ENCODE data around the gene DYNC1I1.

The DYNC1I1 gene

DNA sequence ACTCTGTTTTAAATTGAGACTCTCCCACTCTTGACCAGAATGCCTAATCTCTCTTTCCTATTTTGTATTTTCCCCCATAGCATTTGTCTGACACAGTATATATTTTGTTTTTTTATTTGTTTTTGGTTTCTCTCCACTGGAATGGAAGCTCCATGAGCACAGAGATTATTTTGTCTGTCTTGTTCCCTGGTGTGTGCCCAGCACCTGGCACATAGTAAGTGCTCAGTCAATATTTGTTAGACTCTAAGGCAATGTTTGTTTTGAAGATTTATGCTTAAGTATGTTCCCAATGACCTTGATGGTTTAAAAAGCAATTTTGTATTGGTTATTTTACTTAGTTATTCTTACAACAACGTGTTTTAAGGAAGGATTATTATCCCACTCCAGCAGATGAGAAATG, 201.8 kb downstream of the DYNC1I1 start:
- no peak for DNase-seq

DNA sequence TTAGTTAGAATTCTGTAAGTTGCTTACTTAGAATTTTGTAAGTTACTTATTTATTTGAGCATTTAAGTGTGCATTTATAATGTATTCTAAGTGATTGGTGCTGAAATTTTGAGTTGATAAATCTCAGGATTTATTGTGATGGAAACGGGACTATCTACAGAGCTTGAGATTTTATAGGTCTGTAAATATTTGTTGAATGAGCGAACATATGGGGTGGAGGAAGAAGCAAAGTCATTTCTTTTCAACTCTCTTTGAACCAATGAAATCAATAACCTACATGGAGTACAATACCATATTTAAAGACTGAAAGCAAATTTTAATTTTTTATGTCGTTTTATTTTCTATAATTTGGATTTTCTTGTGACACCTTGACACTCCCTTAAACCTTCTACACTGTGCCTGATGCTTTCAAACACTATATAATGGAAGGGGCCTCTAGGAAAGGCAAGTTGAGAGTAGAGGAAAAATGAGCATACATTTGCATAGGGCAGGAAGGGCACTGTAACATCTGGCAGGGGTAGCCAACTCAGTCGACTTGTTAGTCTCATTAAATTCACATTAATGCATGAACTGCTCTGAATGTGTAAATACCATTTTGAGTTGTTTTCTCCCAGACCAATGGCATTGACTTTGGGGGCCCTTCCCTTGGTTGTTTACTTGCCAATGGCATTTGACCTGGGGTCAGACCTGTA, 204.2 kb downstream of the DYNC1I1 start:
- DNase-seq: no peak

DNA sequence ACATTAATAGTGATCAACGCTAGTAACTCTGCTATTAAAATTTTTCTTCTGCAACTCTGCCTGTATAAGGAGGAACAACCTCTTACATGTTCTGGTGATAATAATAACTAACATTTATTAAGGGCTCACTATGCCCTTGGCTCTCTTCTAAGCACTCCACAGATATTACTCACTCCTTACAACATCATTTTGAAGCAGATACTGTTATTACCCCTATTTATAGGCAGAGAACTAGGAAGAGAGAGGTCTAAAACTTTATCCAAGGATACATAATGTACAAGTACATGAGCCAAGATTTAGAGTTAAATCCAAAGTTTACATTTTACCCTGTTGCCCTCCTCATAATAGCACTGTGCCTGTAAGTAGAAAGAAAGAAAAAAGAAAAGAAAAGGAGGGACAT, 205.6 kb downstream of the DYNC1I1 start:
- no peak for DNase-seq

DNA sequence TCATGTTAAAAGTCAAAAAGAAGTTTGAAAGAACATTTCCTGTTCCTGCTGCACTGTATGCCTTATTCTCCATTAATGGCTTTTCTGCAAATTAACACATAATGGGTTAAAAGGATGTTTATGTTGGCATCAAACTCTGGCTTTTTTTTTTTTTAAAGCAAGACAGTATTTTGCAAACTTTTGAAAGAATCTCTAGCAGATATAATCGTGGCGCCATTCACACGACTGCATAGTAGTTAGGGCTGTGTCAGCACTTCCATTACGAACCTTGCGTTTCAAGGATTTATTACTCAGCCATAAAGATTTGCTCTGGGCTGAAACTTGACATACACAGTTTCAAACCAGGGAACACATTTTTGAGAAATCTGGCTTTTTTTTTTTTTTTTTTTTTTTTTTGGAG, 207.8 kb downstream of the DYNC1I1 start:
- DNase-seq: no peak

DNA sequence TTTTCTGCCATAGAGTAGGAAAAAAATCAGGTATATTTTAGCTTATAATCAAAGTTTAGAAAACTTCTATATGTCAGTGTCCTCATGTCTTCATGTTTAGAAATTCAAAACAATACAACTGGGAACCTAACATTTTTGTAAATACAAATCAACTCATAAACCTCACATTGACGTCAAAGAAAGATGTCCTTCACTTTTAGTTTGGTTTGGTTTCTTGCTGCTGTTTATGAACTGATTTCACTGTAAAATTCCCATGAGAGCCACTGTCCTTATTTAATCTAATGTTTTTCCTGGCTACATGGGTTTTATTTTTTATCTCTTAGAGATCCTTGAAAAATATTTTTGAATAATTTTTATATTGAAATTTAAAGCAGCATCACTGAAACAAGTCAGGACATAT, 208.4 kb downstream of the DYNC1I1 start:
- no peak for DNase-seq

DNA sequence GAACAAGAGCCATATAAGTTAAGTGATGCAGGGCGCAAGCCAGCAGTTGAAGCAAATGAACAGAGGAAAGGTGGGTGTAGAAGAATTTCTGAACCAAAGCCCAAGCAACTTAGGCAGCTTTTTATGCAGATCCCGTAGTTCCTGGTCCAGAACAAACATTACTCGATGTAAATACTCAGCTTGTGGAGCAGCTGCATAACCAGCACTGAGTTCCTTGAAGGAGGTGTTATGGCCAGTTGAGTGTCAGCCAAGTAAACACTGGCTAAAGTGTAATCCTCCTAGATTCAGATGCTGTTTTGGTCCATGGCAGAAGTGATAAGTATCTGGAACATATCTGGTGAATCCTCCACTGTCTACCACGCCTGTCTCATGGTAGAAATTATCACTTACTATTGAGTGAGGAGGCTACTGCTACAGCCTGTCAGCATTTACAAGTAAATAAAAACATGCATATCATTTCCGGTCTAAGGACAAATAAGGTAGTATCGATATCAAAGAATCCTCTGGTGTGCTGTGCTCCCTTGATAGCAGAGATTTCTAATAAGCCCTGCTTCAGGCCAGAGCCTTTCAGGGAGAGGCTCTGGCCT, 213.9 kb downstream of the DYNC1I1 start:
- peak; percentile 43 for DNase-seq

DNA sequence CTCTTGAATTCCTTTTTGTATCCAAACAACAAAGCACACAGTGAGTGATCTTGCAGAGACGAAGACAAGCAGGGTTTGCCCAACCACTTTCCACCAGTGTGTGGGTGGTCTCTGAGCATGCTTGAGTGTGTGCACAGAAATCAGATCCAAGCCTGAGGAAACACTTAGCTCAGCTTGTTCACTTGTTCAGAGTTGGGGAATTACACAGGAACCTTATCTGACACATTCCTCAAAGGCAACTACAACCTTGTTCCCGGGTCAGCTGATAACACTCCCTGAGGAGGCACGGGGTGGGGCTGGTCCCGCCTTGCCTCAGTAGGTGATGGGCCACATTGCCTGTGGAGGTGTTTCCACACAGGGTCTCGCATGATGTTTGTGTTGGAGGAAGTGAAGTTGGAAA, 216.9 kb downstream of the DYNC1I1 start:
- no peak for DNase-seq

DNA sequence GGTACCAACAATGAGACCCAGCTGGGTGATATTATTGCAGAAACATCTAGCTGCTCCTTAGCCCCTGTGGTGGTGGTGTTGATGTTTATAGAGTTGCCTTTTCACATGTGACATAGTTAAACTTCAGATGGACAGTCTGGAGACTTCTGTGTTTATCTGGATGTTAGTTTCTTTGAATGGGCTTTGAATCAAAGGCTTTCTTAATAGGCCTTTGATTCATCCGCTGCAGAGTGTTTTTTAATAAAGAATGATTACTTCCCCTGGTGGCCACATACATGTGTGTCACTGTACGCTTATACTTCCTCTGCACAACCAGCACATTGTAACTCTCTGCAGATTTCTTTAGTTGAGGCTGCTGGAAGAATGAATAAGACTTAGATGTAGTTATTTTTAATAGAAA, 221.0 kb downstream of the DYNC1I1 start:
- DNase-seq: no peak

DNA sequence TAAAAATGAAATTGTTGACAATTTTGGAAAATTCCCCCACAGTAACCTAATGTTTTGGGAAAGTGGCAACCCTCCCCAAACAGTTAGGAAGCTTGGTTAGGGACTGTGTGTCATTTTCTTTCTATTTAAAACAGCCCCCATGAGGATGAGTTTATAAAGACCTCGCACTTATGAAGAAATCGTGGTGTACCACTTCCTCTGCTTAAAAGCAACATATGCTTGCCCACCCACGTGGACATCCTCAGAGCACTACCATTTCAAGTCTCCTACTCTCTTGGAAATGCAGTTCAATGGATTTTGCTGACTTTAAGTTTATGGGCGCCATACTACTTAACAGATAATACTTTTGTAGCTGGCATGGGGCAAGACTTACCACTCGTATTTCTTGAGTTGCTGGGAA, 223.8 kb downstream of the DYNC1I1 start:
- DNase-seq: no peak

DNA sequence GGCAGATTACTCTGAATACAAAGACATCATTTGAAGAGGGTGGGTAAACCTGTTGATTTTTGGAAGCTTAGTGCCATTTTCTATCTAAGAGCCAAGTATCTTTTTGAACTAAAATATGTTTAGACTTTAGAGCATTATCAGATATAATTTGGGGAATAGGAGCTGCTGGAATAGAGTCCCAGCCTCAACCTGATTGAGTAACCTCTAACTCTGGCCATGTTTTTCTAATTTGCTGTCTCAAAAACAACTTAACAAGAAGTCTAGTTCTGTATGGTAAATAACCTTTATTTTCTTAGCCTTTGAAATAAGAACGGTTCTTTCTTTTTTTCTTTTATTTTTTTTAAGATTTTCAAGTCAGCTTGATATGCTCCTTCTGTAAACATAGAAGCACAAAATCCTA, 224.5 kb downstream of the DYNC1I1 start:
- DNase-seq: no peak

DNA sequence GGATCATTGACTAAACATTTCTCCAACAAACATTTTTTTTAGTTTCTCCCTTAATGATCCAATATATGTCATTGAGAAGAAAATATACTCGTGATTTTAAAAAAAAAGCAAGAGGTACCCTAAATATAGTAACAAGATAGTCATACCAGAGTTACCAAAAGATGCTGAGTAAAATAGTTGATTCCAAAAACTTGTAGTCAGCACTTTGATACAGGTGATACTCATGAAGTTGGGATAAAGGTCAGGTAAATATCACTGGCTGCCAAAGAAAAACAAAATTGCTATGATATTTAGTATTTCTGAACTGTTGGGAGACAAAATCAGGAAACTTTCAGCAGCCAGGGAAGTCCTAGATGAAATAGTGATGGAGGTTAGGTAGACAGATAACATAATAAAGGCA, 225.3 kb downstream of the DYNC1I1 start:
- DNase-seq: no peak

DNA sequence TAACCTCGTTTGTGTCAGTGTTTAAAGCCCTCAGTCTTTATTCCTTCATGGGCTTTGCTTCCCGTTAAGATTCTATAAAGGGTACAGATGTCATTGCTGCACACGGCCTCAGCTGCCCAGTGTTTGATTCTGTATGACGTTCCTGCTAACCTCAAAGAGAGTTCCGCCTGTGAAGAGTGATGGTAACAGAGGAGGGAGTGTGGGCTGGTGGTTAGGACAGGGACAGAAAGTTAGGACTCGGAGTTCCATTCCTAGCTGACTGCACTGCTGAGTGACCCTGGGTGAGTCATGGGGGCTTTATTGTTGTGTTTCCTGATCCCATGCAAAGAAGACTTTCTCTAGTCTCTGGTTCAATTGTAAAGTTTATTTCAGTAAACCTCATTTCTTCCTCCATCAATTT, 227.1 kb downstream of the DYNC1I1 start:
- no peak for DNase-seq

DNA sequence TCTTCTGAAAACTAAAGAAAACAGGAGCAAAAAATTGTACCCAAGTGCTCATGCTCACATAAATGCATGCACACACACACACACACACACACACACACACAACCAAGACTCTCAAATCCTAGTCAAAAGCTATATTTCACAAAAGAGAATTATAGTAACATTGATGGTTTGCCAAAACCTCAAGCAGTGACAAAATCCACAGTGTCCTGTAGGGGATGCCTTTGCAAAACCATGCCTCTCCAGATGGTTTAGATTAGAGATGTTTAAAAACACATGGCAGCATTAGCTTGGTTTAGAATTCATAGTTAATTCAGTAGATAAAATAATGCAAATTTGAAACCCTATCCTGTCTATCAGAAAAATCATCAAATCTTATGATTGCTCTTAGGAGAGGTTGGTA, 232.2 kb downstream of the DYNC1I1 start:
- DNase-seq: no peak

DNA sequence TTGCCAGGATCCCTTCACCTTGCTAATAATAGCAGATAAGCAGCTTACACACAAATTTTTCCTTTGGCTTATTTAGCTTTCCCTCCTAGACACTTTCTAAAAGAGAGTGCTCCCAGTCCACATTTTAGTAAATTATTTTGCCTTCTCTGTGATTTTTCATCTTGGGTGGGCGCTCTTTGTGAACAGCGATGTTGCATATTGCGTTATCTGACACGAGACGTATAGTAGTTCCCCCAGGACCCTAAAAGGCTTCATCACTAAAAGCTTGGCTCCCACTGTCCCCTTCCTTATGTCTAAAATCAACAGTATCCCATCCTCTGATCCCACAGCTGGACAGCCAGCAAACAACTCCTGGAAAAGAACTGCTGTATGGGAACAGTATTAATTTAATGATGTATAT, 232.9 kb downstream of the DYNC1I1 start:
- no peak for DNase-seq

DNA sequence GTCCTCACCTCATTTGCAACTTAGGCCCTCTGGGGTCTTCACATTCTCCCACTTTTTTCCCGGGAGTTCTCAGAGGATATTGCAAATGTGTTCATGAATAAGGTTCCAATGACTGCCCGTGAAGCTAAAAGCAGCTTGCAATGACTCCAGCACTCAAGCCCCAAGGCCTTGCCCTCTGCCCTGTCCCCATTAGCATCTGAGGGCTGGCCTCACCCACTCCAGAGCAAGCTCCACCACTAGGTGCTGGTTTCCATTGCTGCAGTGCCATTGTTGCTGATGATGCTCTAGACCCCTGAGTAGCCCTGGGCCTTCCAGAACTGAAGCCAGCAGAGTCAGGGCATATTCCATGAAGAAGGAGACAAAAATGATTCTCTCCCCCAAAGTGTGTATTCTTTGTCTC, 236.8 kb downstream of the DYNC1I1 start:
- no peak for DNase-seq

DNA sequence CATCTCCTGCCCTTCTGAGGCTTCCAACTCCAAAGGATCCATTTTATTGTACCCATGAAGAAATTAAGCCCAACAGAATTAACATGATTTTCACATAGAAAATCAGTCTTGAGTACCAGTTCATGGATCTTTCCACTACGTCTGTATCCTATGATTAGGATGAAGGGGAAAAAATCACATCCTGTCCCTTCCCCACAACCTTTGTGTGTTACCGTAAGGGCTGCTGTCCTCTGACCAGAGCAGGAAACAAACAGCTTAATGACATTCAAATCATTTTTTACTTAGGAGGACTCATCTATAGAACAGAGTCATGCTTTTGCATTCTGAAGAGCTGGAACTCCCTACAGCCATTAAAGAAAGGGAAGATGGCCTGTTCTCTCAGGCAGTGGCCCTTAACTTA, 241.5 kb downstream of the DYNC1I1 start:
- no peak for DNase-seq

DNA sequence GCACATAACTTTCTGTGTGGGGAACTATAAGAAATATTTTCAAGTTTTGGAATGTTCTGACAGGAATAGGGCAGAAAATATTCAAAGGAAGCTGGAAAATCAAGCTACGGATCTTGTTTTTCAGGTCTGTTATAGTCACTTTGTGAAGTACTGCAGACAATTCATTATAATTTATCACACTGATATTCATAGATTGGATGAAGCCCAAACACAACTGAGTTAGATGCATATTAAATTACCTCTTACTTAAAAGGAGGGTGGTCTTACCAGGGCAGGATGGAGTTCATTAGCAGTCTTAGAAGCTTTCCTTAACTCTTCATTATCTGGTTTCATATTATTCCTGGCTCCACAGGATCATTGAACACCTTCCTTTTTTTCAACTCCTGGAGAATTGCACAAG, 242.3 kb downstream of the DYNC1I1 start:
- no peak for DNase-seq

DNA sequence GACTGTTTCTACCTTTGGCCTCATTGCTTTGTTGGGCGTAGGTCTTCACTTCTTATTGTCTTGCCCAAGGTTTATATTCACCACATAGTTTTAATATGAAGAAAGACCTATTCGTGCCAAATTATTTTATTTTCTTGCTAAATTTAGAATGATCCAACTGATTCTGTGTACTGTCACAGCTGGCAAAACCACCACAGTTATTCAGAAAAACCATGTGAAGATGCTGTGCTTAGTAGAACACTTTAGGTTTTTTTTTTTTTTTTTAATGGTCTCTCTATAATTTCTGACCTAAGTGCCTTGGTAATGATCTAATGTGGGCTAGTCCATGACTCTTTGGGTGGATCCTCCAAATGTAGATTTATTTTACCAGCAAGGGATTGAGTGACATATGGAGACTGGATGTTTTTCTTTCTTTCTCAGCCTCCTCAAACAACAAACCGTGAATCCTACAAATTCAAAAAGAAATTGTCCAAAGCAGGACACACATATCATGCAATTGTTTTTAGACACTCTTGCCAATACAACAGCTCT, 243.8 kb downstream of the DYNC1I1 start:
- DNase-seq: no peak

DNA sequence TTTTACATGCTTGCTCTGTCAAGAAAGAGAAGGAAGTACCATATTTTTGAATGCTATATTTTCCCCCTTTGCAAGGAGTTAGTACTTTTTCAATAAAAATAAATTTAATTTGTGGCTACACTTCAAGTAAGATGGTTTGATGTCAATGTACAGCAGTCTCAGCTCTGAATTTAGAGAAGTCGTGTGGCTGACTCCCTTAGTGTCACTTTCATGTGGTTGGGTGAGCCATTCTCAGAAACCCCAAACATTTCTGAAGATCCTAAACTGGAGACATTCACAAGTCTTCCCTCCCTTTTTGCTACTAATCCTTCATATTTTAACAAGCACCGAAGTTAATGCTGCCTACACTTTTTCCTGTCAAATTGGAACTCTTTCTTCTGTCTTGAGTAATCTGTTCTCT, 244.4 kb downstream of the DYNC1I1 start:
- no peak for DNase-seq

DNA sequence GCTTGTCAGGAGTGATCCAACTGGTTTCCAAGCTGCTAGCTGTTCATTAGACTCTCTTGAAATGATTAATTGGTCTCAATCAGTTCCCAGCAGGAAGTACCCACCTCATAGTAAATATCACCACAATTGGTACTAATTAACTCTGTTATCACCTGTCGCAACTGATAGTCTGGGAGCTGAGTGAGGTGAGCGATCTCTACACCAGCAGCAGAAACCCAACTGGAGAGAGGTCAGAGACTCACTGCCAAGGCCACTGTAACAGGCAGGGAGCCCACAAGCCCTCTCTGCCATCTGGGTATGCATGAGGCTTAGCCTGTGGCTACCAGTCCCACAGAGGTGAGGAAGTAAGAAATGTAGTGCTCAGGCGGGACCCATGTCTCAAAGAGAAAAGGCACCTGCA, 245.5 kb downstream of the DYNC1I1 start:
- no peak for DNase-seq

DNA sequence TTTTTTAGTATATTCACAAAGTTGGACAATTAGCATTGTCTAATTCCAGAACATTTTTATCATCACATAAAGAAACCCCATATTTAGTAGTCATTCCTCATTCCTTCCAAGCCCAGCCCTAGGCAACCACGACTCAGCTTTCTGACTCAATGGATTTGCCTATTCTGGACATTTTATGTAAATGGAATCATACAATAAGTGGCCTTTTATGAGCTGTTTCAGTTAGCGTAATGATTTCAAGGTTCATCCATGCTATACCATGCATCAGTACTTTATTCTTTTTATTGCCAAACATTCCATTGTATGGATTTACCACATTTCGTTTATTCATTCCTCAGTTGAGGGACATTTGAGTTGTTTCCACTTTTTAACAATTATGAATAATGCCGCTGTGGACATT, 249.2 kb downstream of the DYNC1I1 start:
- DNase-seq: no peak

DNA sequence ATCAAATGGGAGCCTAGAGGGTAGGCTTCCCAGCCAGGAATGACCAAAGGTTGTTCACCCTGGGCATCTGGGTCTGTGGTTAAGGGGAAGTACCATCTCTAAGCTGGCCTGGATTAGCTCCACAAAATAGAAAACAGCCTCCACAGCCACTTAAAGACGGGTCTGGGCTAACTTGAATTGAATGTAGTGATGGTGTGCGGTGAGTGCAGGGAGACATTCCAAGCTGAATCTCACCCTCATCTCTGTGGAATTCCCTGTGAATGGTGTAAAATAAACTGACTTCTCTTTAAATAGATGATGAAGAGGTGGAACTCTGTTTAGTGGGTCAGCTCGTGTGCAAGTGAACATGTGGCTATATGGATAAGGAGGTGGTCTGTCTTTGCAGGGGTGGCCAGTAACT, 251.0 kb downstream of the DYNC1I1 start:
- no peak for DNase-seq

DNA sequence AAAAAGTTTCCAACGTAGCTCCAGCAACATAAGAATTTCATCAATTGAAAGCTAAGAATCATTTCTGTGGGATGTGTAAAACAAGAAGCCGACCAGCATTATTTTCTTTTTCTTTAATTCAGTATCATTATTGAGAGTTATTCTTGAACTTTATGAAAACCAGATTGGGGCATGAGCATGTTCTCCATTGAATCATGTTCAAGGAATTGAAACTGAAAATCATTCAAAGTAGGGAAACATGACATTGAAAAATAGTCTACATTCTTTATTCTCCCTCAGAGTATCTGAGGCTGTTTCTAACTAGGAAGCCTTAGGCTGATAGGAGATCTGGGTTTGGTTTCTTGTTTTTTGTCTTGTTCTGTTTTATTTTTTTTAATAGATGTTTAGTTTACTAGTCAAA, 253.7 kb downstream of the DYNC1I1 start:
- DNase-seq: no peak

DNA sequence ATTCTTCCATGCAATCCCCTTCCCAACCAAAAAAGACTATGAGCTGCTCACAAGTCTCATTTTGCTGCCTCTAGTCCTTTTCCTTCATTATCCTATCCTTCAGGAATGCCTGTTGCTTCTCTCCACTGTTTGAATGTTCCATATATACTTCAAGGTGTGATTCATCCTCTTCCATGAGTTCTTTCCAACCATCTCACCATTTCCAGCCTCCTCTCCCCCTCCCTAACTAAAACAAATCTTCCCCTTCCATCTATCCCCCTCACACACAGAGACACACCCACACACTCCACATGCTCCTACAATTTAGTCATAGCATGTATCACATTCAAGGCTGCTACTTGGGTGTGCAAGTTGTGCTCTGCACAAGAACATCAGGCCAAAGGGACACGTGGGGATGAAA, 254.3 kb downstream of the DYNC1I1 start:
- no peak for DNase-seq

DNA sequence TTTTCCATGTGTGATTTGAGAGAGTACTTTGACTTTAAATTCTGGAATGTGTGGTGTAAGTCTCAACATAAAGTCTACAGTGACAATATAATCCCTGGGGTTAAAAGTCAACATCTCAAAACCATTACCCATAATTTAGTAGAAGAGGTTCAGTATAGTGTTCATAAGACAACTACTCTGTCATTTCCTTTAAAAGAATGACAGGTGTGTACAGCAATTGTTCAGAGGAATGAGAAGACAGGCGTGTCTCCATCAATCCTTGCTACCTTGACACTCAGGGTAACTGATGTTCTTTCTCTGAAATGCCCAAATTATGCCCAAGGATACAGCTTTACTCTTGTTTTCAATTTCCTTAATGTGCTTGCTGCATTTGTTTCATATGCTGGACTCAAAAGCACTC, 256.4 kb downstream of the DYNC1I1 start:
- no peak for DNase-seq
